NB4 (cell line): ENCODE data around the gene INPP4A.

ENCODE experiments used
- MYC ChIP-seq: IDR thresholded peaks from 2 replicates; pipeline ENCODE4 v1.6.1; 2011; ENCODE audit warnings: low read depth, low read length
- POLR2A ChIP-seq: IDR thresholded peaks from 2 replicates; pipeline ENCODE4 v1.6.1; 2011; ENCODE audit warnings: mild to moderate bottlenecking; ENCODE audit not compliant: insufficient read length; ENCODE audit errors: extremely low read depth
- TF ChIP-seq, protein P1 (sequence below): IDR thresholded peaks from one replicate; pipeline ENCODE4 v1.5.1; 2012; ENCODE audit warnings: low read depth, low read length

DNA sequence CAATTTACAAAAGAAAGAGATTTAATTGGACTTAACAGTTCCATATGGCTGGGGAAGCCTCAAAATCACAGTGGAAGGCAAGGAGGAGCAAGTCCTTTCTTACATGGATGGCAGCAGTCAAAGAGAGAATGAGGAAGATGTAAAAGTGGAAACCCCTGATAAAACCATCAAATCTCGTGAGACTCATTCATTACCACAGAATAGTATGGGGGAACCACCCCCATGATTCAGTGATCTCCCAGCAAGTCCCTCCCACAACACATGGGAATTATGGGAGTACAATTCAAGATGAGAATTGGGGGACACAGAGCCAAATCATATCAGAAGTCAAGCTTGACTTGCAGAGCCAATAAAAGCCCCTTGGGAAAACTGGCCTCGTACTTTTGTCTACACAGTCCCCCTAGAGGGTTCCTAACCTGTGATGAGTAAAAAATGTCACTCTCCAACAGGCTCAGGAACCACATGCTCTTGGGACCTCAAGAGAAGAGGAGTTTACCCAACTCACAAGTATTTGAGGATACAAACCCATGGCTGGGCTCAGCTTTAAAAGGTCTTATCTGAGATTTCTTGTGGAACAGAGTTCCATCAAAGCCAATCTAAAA lies 11.2 kb upstream of the INPP4A start:
- TF ChIP-seq, protein P1, sequence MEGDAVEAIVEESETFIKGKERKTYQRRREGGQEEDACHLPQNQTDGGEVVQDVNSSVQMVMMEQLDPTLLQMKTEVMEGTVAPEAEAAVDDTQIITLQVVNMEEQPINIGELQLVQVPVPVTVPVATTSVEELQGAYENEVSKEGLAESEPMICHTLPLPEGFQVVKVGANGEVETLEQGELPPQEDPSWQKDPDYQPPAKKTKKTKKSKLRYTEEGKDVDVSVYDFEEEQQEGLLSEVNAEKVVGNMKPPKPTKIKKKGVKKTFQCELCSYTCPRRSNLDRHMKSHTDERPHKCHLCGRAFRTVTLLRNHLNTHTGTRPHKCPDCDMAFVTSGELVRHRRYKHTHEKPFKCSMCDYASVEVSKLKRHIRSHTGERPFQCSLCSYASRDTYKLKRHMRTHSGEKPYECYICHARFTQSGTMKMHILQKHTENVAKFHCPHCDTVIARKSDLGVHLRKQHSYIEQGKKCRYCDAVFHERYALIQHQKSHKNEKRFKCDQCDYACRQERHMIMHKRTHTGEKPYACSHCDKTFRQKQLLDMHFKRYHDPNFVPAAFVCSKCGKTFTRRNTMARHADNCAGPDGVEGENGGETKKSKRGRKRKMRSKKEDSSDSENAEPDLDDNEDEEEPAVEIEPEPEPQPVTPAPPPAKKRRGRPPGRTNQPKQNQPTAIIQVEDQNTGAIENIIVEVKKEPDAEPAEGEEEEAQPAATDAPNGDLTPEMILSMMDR, result no peak
- TF ChIP-seq MYC (no peak), POLR2A (no peak)
